ENCODE results near the gene ERICH4.

ERICH4 gene

DNA sequence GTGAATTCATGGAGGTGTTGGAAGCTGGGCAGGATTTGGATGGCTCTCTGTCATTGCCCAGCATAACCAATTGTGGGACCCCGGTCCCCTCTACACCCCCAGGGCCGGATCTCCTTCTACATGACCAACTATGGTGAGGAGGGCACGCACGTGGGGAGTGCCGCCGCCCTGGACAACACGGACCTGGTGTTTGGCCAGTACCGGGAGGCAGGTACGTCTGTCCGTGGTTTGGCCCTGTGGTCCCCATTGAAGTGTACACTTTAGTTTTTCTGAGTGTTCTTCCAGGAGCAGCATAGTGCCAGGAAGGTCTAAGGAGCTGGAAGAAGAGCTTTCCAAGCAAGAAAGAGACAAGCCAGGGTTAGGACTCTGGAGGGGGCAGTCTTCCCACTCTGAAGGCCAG, 29.0 kb upstream of the ERICH4 start:
- in situ Hi-C loops (cut with MboI; ENCODE audit: low sequenced_read_pairs, unreplicated experiment), result no loop called here
- DNase-seq (ENCODE audit: low spot score), result no peak
- TF ChIP-seq, protein P1, sequence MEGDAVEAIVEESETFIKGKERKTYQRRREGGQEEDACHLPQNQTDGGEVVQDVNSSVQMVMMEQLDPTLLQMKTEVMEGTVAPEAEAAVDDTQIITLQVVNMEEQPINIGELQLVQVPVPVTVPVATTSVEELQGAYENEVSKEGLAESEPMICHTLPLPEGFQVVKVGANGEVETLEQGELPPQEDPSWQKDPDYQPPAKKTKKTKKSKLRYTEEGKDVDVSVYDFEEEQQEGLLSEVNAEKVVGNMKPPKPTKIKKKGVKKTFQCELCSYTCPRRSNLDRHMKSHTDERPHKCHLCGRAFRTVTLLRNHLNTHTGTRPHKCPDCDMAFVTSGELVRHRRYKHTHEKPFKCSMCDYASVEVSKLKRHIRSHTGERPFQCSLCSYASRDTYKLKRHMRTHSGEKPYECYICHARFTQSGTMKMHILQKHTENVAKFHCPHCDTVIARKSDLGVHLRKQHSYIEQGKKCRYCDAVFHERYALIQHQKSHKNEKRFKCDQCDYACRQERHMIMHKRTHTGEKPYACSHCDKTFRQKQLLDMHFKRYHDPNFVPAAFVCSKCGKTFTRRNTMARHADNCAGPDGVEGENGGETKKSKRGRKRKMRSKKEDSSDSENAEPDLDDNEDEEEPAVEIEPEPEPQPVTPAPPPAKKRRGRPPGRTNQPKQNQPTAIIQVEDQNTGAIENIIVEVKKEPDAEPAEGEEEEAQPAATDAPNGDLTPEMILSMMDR (IDR thresholded peaks at IDR 0.05; ENCODE audit: borderline replicate concordance, control extremely low read depth, extremely low read depth, insufficient read depth, missing control alignments), result no peak

DNA sequence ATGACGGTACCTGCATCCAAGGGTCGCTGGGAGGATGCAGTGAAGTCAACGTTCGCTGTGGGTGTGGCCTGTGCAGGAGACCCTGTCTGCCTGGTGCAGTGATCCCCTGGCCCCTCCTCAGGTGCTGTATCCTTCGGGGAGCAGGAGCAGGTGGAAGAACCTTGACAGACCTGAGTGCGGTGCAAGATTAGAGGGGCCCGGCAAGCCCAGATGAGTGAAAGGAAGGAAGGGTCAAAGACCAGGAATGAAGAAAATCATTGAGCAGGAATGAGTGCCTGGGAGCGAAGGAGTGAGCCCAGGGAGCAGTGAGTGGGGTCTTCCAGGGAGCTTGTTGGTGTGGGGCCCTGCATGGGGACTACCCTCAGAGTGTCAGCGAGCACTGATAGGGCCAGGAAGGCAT, 28.5 kb upstream of the ERICH4 start:
- TF ChIP-seq, protein P1 (IDR thresholded peaks at IDR 0.05; ENCODE audit: borderline replicate concordance, control extremely low read depth, extremely low read depth, insufficient read depth, missing control alignments), result no peak
- in situ Hi-C loops (cut with MboI; ENCODE audit: low sequenced_read_pairs, unreplicated experiment), result no loop called here
- no peak for DNase-seq (ENCODE audit: low spot score)

GRCh38 chr19:41415154-41415571, 27.8 kb upstream of the ERICH4 start:
- TF ChIP-seq, protein P1 (IDR thresholded peaks at IDR 0.05; ENCODE audit: borderline replicate concordance, control extremely low read depth, extremely low read depth, insufficient read depth, missing control alignments), result no peak
- in situ Hi-C loops (cut with MboI; ENCODE audit: low sequenced_read_pairs, unreplicated experiment), result no loop called here
- DNase-seq (ENCODE audit: low spot score), result no peak

DNA sequence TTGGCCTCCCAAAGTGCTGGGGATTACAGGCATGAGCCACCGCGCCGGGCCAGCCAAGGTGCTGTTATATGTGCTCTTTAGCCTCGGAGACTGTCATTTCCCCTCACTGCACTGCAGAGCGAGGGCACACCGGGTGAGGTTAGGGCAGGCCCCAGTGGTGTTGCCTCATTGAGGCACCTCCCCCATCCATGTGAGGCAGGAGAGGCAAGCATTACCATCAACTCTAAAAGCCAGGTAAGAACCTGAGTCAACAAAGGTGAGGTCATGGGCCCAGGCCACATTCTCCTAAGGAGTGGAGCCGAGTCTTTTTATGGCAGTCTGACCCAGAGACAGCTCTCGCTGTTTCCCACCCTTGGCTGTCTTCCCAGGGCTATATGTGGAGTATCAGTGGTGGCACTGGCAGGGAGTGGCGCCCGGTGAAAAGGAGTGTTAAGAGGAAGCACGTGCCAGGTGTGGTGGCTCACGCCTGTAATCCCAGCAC, 26.7 kb upstream of the ERICH4 start:
- DNase-seq (ENCODE audit: low spot score), result no peak
- TF ChIP-seq, protein P1 (IDR thresholded peaks at IDR 0.05; ENCODE audit: borderline replicate concordance, control extremely low read depth, extremely low read depth, insufficient read depth, missing control alignments), result no peak
- in situ Hi-C loops (cut with MboI; ENCODE audit: low sequenced_read_pairs, unreplicated experiment), result no loop called here

DNA sequence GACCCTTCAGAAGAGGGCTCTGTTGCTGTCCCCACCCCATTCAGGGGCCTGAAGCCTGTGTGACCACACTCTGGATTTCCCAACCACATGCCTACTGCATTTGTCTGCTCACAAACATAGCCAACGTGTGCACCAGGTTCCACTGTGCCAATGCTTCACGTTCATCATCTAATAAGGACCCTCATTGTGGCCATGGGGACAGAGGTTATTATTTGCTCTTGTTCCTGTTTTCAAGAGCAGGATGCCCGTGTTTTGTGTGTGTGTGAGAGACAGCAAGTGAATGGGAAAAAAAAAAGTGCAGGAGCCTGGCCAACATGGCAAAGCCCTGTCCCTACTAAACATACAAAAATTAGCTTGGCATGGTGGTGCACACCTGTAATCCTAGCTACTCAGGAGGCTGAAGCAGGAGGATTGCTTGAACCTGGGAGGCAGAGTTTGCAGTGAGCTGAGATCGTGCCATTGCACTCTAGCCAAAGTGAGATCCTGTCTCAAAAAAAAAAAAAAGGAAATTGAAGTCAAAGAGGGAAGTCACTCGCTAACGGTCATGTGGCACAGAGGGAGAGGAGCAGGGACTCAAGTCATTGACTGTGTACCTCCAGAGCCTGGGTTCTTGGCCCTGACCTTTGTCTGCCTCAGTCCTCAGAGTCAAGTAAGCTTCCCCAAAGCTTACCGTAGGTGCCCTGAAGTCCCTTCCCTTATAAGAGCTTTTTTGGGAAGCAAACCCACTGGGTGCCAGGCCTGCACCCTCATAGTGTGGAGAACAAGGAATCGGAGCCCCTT, 22.7 kb upstream of the ERICH4 start:
- in situ Hi-C loops (cut with MboI; ENCODE audit: low sequenced_read_pairs, unreplicated experiment), result no loop called here
- TF ChIP-seq, protein P1 (IDR thresholded peaks at IDR 0.05; ENCODE audit: borderline replicate concordance, control extremely low read depth, extremely low read depth, insufficient read depth, missing control alignments), result no peak
- no peak for DNase-seq (ENCODE audit: low spot score)

GRCh38 chr19:41421314-41421713, 21.6 kb upstream of the ERICH4 start:
- no peak for DNase-seq (ENCODE audit: low spot score)
- TF ChIP-seq, protein P1 (IDR thresholded peaks at IDR 0.05; ENCODE audit: borderline replicate concordance, control extremely low read depth, extremely low read depth, insufficient read depth, missing control alignments), result no peak
- in situ Hi-C loops (cut with MboI; ENCODE audit: low sequenced_read_pairs, unreplicated experiment), result no loop called here

All from GM13976 (cell line).